NCI-H69 (cell line): ENCODE data around the gene TVP23A.
A peak's percentile ranks its signal among the peaks of the same experiment; 100 is the strongest.

ENCODE experiments used
- DNase-seq: peaks from one replicate; lab custom pipeline; 2025; lab: John Stamatoyannopoulos, UW

TVP23A gene

GRCh38 chr16:10817963-10818941, at the start of gene TVP23A:
Gene TVP23A, minus strand, starts transcription at chr16:10818794. Its CDS starts 301 bp downstream, at chr16:10818493.
- DNase-seq, result peak; percentile 41

DNA sequence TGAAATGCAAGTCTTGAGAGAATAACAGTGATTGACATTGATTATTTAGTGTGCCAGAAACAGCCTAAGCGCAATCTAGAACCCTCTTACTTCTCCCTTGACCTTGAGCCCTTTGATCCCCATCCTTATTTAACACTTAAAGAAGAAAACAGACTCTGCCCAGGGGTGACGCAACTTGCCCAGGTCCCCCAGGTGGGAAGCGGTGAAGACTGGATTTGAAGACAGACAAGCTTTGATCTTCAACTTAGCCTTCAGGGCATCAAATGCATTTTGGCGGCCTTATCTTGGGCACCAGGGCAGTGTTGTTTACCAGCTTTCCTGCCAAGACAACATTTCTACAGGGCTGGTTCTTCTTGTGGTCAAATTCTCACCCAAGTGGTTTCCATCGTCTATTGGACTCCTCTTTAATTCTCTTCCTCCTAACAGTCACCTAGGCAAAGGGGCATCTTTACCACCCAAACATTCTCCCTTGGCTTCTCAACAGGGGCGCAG, 49.6 kb upstream of the TVP23A start:
- no peak for DNase-seq

DNA sequence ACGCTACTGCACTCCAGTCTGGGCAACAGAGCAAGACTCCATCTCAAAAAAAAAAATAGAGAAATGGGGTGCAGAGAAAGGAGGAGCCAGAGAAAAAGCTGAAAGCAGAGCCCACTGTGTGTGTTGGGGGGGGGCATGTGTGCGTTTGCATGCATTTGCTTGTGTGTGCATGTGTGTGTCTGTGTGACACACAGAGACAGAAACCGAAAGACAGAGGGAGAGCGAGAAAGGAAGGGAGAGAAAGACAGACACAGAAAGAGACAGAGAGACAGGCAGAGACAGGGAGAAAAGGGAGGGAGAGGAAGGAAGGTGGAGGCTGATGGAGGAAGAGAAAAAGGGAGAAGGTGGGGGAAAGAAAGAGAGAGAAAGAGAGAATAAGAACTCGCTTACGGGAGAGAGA, 48.6 kb upstream of the TVP23A start:
- no peak for DNase-seq

DNA sequence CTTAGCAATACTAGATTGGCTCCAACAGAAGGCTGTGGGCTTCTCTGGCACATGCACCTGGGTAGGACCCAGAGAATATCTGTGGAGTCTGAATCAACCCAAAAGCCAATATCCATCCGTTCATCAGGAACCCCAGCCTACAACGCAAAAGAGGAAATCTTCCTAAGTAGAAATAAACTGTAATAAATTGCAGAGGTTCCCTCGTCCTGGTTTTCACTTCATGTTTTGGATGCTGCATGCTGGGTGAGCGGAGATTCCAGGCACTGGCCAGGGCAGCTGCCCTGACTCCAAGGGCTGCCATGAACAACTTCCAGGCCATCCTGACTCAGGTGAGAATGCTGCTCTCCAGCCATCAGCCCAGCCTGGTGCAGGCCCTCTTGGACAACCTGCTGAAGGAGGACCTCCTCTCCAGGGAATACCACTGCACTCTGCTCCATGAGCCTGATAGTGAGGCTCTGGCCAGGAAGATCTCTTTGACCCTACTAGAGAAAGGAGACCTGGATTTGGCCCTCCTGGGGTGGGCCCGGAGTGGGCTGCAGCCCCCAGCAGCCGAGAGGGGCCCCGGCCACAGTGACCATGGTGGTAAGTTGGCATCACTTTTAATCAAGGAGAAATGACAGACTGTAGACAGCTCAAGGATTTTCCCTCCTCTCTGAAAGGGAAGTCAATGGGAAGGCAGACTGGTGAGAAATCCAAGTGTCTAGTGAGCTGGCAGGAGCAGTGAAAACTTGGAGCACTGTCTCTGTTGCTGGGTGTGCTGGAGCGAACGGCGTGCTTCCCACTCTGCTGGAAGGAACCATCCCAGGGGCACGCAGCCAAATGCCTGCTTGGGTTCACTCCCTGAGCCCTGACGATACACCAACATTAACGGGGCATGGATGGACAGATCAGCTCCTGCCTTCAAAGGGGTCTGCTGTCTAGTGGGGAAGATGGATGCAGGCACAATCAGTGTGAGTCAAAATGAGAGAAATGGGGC, 47.7 kb upstream of the TVP23A start:
- DNase-seq, result no peak

DNA sequence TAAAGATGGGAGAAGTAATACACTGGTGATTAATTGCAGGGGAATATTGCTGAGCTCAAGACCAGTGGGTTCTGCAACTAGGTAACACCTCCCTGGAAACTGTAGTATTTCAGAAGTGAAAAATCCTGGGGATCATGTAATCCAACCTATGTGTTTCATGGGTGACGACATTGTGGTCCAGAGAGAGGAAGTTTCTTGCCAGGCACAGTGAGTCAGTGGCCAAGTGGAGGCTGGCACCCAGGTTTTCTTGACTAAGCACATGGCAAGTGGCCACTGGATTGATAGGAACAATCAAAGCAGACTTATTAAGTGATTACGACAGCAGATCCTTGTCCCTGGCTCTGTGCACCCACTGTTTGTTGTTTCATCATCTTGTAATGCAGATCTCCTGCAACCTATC, 43.8 kb upstream of the TVP23A start:
- DNase-seq, result no peak

DNA sequence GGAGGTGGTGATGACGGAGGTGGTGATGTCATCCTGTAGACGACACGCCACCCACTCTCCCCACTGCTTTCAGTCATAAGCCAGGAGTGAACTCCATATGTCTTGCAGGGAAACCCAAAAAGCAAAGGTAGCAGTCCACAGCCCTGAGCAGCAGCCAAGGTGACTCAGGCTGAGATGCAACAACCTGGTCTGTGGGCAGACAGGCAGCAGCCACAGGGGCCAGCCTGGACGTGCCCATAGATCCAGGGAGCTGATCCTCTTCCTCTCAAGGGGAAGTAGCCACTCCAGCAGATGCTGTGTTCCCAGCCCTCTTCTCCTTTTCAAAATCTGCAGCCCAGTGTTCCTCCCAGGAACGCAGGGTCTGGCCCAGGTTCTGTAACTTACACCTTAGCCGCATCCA, 41.1 kb upstream of the TVP23A start:
- DNase-seq, result no peak

DNA sequence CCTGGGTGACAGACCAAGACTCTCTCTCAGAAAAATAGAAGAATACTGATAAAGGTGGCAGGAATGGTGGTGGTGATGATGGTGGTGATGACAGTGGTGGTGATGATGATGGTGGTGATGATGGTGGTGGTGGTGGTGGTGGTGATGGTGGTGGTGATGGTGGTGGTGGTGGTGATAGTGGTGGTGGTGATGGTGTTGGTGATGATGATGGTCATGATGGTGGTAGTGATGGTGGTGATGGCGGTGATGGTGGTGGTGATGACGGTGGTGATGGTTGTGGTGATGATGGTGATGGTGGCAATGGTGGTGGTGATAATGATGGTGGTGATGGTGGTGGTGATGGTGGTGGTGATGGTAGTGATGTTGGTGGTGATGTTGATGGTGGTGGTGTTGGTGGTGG, 40.4 kb upstream of the TVP23A start:
- DNase-seq, result no peak

GRCh38 chr16:10858203-10858602, 39.6 kb upstream of the TVP23A start:
- DNase-seq, result no peak

GRCh38 chr16:10856042-10856441, 37.4 kb upstream of the TVP23A start:
- no peak for DNase-seq

GRCh38 chr16:10852948-10853347, 34.4 kb upstream of the TVP23A start:
- no peak for DNase-seq

- no peak for DNase-seq
Measured at GRCh38 chr16:10852286-10852685, 33.7 kb upstream of the TVP23A start.

DNA sequence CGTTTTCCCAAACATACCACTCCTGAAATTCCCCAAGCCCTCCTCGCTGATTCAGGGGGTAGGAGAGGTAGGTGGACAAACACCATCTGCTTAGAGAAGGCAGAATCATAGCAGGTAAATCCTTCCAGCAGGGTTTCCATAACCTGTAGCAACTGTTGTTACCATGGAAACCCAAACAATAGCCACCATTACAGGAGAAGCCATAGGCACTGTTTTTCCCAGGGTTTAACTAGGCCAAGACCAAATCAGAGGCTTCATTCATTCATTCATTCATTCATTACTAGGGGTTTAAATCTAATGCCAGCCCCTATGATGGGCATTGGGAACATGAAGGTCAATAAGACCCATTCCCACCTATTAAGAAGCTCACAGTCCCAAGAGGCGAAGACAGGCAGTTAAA, 32.9 kb upstream of the TVP23A start:
- DNase-seq, result peak; percentile 45

GRCh38 chr16:10850478-10850850, 31.9 kb upstream of the TVP23A start:
- no peak for DNase-seq

GRCh38 chr16:10849736-10850477, 31.3 kb upstream of the TVP23A start:
- no peak for DNase-seq

- DNase-seq, result no peak
Measured at GRCh38 chr16:10847176-10847575, 28.6 kb upstream of the TVP23A start.

DNA sequence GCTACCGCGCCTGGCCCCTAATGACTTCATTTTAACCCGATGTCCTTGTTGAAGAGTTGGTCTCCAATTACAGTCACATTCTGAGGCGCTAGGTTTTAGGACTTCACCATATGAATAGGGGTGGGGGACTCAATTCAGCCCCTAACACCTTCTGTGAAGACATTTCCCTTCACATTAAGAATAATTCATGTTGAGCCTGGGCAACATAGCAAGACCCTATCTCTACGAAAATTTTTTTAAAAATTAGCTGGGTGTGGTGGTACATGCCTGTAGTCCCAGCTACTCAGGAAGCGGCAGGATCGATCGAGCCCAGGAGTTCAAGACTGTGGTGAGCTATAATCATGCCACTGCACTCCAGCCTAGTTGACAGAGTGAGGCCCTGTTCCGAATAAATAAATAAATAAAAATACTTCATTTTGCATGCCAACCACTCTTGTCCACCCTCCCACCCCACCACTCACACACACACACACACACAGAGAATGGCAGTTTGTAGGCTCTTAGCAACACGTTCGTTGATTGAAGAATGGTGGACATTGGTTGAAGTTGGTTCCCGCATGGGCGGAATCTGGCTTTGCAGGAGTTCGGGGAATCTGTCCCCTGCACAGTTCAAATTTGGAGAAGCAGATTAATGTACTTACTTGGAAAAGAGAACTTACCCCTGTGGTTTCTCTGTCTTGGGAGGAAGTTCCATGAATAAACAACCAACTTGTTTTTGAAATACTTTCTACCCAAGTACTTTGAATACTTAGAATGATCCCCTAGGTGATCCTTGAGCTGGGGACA, 27.8 kb upstream of the TVP23A start:
- DNase-seq, result no peak

- no peak for DNase-seq
Measured at GRCh38 chr16:10840703-10841102, 22.1 kb upstream of the TVP23A start.

GRCh38 chr16:10839279-10839666, 20.7 kb upstream of the TVP23A start:
- DNase-seq, result peak; percentile 22

DNA sequence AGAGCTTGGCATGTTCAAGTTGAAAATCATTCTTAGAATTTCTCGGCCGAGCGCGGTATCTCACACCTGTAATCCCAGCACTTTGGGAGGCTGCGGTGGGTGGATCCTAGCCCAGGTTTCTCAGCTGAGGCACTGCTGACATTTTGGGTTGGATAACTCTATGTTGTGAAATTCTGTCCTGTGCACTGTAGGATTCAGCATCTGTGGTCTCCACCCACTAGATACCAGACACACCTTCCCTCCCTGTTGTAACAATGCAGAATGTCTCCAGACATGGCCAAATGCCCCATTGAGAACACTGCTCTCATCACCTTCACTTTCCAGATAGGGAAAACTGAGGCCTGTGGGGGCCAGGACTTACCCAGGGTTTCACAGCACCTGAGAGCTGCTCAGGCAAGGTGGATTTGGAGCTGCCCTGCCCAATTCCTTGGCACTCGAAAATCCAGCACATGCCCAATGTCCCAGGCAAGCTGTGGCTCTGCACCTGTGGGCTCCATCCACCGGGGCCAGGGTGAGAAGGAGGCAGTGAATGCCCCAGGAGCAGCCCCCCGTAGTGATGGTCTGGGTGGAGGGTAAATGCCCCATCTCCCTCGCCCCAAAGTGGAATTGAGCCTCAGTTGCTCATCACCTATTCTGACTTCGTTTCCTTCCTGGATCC, 20.2 kb upstream of the TVP23A start:
- DNase-seq, result no peak

GRCh38 chr16:10836174-10836853, 17.7 kb upstream of the TVP23A start:
- DNase-seq, result no peak
